ENCODE measurements around the gene FRMD1.

The FRMD1 gene

DNA sequence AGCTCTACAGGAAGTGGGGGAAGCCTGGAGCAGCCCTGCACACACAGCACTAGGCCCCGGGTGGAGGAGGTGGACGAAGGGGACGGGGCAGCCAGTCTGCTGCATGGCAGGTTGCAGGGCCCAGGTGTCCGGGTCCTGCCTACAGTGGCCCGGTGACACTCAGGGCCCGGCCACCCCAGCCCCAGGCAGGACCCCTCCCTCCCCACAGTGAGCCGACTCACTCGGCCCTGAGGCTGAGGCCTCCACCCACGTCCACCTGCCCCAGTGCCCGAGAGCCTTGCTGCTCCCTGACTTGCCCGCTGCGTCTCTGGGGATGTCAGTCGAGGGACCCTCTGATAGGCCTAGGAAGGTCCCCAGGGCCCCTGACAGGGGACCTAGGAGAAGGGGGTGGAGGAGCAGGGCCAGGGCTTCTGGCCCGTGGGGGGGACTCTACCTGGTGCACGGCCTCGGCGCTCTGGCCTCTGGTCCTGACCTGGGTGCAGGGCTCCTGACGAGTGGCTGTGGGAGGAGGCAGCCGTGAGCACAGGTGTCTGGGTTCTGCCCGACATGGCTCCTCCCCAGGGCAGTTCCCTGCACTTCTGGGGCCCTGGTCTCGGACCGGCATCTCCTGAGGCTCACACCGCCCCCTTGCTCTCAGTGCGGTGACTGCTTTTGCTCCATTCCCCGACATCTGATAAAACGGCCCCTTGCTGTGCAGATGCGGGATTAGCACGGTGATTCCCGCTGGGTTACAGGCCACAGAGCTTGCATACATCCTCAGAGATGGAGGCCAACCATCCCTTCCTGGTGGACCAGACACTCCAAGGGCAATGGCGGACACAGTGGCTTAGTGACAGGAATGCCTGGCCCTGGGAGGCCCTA is 20.1 kb downstream of the FRMD1 start:
- in situ Hi-C loops (cut with MboI; ENCODE audit: low sequenced_read_pairs), result no loop called here

DNA sequence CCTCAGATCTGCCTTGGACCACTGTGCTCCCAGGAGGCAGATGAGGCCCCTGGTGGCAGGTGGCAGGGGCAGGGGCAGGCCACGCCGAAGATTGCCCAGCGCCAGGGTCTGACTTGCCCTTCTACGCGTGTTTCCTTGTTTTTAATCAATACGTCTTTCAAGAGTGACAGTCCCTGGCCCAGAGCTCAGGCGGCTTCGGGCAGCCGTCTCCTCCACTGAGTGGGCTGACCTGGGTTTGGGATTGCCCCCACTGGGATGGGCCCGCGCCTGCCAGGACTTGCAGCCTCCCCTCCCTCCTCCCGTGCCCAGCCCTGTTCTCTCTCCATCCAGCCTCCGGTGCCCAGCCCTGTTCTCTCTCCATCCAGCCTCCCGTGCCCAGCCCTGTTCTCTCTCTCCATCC is 21.2 kb downstream of the FRMD1 start:
- in situ Hi-C loops (cut with MboI; ENCODE audit: low sequenced_read_pairs), result no loop called here

DNA sequence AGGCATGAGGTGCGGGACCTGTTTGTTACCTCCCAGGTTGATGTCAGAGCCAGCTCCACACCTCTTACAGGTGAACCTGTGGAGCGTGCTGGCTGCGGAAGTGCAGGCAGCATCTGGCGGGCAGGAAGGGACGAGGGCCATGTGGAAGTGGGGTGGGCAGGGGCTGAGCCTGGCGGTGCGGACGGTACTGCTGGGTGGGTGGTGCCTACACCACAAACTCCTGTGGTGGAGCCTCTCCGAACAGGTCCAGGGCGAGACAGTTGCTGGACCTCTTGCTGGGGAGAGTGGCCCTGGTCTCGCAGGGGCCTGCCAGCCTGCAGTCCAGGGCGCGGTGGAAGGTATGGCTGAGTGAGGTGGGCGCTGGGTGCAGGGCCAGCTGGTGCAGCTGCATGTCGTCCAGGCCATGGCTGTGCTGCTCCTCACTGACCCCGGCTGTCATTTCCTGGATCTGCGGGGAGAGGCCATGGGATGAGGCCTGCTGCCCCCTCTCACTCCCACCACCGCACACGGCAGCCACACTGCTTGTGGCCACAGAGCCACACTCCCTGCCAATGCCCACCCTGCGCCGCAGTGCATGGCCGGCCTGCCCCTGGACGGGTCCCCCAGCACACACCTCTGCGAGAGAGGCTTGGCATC is 22.0 kb downstream of the FRMD1 start:
- in situ Hi-C loops (cut with MboI; ENCODE audit: low sequenced_read_pairs), result no loop called here

DNA sequence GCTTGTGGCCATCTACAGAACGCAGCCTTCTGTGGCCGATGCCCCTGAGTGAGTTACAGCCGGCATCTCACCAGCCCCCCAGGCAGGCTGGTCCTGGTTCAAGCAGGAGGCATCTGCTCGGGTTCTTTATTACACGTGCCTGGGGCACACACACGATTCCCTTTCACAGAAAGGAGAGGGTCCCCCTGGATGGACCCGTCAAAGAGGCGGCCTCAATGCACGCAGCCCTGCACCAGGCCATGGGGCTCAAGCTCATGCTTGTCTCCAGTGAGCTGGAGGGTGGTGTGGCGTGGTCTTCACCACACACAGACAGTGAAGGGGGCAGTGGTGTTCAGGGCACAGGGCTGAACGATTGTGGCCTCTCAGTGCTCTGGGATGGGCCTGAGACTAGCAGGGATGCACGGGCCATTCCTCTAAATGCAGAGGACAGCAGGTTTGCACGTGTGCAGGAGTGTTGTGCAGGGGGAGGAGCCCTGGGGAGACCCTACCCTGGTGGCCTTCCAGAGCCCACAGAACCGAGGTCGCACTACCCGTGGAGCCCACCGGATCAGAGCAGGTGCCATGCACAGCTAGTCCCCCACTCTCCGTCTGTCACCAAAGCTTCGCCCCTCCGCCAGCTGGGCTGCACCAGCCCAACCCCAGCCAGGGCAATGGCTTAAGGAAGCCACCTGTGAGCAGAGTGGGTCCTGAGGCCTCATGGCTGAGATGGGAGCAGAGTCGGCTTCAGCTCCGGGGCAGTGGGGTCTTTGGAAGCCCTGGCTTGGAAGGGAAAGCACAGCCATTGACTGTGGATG is 23.1 kb downstream of the FRMD1 start:
- in situ Hi-C loops (cut with MboI; ENCODE audit: low sequenced_read_pairs), result no loop called here

DNA sequence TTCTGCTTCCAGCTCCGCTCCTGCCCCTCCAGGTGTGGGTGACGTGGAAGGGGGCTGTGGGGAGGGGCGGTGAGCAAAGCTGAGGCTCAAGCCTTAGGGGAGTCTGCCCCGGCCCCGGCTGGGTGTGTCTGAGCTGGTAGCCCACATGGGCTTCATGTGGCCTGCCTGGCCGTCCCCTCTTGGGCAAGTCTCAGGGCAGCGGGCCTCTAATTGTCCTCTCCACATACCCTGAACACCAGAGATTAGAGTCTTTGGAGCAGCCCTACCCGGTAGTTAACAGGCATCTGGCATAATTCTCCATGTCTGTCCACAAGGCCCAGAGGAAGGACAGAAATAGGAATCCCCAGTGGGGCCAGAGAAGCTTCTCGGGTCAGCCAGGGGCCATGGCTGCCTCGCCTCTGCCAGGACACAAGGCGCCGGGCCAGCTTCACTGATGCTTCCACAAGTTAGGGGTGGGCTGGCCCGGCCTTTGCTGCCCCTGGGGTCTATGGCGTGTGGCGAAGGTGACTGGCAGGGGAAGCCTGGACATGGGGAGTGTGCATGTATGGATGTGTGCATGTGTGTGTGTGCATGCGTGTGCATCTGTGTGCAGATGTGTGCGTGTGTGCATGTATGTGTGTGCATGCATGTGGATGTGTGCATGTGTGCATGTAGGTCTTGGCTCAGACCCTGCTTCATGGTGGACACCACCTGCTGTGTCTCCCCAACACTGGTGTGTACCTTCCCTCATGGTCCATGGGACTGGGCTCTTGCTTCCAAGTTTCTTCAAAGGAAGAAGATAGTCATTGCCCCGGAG is 24.0 kb downstream of the FRMD1 start:
- in situ Hi-C loops (cut with MboI; ENCODE audit: low sequenced_read_pairs), result no loop called here

DNA sequence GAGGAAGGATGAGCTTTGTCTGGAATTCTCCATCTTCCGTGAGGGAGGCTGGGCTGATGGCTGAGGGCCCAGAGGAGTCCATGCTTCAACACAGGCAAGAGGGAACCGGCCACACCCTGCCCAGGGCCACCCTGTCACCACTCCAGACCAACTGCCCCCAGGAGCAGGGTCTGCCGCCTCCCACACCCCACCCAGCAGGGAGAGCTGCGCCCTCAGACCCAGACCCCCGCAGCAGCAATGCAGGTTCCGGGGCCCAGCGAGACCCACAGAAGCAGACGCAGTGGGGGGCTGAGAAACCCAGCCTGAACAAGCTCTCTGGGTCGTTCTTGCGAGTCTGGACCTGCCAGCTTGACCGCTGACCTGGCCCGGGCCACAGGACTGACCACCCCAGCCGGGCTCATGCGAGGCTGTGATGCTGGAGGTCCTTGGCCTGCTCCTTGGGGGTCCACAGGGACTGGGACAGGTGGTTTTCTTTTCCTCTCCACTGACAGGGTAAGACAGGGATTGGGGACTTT is 25.0 kb downstream of the FRMD1 start:
- in situ Hi-C loops (cut with MboI; ENCODE audit: low sequenced_read_pairs), result no loop called here

DNA sequence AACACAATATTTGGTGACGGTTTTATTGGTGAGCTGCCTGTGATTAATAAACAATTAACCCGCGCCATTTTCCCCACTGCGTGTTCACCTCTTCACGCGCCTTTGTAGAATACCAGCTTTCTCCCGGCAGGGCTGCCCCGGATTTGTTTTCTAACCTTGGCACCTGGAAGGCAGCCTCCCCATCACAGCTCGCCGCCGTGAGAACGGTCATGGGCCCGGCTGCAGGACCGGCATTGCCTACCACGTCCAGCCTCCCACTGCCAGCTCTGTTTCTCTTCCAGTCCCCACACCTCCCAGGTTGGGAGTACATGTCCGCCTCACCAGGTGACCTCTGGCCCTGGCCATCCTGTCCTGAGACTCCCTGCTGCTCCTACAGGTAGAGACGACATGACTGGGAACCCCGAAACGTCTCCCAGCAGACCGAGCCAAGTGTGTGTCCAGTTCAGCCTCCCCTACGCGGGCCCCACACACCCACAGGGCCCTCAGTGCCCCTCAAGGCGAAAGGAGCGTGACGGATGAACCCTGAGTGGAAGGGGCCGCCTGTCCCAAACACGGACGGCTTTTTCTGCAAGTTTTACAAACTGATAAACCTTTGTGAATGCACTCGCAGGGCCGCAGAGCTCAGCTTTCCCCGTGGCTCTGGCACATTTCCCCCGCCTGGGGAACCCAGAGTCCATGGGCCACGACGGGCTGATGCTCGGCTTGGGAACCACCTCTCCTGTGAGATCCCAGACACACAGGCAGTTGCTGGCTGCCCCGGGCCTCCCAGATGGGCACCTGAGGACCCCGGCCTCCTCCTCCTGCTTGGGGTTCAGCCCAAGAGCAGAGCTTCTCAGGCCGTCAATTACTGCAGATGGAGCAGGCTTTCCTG is 25.7 kb downstream of the FRMD1 start:
- in situ Hi-C loops (cut with MboI; ENCODE audit: low sequenced_read_pairs), result no loop called here

DNA sequence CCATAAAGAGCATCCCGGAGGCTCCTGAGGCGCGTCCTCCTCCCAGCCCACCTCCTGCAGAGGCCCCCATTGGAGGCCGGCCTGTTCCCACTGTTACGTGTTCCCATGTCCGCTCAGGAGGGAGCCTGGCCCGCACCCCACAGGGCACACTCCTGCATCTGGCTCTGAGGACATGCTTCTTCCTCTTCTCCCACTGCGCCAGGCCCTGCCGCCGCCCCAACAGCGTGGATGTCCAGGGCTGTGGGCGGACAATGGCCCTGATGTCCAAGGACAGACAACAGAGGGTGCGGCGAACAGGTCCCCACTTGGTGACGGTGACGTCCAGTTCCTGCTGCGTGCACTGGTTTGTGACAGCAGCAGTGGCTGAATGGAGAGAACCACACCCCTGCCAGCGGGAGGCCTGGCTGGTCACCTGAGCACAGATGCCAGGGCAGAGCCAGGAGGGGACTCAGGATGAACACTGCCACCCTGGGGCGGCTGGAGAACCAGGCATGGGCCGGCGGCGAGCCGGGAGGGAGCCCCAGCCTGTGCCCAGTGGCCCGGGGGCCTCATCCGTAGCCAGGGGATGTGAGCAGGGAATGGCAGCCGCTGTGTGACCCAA is 26.6 kb downstream of the FRMD1 start:
- in situ Hi-C loops (cut with MboI; ENCODE audit: low sequenced_read_pairs), result no loop called here

DNA sequence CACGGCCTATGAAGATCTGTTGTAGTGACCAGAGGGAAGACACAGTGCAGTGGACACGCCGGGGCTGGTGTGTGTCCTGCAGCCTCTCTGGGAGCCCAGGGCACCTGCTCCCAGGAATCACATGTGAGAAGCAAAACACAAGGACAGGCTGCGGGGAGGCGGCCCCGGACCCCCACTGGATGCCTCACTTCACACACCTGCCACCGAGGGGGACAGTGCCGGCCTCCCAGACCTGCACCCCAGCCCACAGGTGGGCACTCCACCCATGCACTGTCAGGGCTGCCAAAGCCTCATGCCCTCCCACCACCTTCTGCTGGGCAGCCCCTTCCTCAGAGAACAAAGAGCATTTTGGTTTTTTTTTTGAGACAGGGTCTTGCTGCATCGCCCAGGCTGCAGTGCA is 27.4 kb downstream of the FRMD1 start:
- in situ Hi-C loops (cut with MboI; ENCODE audit: low sequenced_read_pairs), result no loop called here

DNA sequence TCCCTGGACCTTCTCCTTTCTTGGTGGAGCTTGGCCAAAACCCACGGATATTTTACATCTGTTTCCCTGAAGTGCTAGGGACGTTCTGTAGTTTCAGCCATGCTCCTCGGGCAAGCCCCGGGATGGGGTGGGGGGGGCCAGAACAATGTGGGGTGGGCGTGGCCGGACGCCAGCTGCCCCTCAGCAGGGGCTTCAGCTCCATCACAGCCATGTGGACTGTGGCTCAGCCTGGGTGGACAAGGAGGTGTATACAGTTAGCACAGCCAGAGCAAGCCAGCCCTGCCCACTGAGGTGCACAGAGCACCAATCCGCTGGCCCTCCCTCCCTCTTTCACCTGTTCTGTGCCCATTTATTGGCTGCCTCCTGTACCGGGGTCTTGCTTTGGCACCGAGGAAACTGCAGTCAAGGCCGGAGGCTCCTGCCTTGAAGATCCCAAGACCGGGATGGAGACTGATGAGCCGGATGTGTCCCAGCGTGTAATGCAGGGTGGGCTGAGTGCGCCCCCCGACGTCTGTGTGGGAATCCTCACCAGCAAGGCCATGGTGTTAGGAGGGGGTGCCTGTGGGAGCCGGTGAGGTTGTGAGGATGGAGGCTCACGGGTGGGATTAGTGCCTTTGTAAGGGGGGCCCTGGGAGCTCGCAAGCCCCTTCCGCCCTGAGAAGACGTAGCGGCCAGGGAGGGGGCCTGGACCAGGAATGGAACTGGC is 28.0 kb downstream of the FRMD1 start:
- in situ Hi-C loops (cut with MboI; ENCODE audit: low sequenced_read_pairs), result no loop called here

DNA sequence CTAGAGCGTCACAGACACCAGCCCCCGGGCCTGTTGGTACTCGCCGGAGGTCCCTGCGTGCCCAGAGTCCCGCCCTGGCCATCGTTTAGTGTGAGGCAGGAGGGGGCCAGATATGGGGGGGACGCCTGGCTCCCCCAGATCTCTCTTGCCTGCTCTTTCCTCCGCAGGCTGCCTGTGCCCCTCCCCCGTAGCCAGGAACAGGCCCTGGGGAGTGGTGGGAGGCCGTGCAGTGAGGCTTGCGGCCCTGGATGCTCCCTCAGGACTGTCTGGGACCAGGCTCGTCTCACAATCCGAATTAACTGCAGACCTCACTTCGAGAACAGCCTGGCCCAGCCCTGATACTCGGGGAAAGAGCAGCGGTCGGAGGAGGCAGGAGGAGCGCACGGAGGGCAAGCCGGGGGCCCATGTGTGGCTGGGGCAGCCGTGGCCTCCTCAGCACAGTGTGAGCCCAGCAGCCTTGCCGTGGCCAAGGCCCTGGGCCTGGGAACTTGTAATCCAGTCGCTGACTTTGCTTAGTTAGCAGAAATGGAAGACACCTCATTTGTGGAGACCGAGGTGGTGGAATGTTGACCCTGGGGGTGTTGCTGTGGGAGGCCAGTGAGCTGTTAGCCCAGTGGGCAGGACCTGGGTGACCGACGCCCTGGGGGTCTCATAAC is 28.7 kb downstream of the FRMD1 start:
- in situ Hi-C loops (cut with MboI; ENCODE audit: low sequenced_read_pairs), result no loop called here

DNA sequence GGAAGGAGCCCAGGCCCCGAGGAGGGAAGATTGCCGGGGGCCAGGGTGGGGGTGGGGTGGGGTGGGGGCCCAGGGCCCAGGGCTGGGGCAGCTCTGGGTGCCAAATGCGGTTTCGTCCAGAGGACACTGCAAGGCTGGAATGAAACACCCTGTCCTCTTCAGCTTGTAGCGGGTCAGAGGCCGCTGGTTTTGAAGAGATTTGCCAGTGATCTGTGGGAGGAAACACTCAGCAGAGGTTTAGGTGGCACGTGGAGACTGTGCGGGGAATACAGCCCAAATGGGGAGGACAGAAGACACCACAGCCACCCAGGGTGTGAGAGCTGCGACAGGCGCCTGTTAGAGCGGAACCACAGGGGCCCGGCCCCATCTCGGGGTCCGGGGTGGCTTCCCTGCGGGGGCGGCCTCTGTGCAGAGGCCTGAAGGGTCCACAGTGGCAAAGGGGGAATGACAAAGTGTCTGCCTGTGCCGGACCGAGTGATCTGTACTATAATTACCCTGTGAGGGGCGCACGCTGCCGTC is 29.2 kb downstream of the FRMD1 start:
- in situ Hi-C loops (cut with MboI; ENCODE audit: low sequenced_read_pairs), result no loop called here

DNA sequence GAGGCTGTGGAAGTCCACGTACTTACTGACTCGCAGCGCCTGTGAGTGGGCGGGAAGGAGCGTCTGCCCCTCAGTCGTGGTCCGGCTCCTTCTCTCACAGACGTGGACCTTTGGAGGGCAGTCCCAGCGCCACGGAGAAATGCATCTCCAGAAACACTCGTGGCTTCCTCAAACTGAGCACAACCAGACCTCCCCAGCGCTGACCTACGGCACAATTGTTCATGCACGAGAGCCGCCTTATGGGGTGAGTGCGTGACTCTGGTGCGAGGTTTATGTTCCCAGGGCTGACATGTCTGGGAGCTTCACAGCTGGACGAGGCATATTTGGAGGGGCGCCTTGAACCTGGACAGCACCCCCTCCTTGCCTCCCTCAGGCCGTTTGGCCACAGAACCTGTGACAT is 29.7 kb downstream of the FRMD1 start:
- in situ Hi-C loops (cut with MboI; ENCODE audit: low sequenced_read_pairs), result no loop called here

DNA sequence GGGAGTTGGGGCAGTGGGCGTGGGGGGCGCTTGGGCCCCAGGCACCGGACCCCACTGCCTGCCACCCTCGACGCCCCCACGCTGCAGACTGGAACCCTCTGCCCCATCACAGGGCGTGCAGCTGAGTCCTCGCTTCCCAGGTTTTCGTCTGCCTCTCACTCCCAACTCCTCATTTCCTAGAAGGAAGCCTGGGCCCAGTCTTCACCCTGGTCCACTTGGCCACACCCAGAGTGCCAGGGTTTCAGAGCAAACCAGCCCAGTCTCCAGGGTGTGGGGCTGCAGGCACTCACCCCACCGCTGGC is 30.3 kb downstream of the FRMD1 start:
- in situ Hi-C loops (cut with MboI; ENCODE audit: low sequenced_read_pairs), result no loop called here

DNA sequence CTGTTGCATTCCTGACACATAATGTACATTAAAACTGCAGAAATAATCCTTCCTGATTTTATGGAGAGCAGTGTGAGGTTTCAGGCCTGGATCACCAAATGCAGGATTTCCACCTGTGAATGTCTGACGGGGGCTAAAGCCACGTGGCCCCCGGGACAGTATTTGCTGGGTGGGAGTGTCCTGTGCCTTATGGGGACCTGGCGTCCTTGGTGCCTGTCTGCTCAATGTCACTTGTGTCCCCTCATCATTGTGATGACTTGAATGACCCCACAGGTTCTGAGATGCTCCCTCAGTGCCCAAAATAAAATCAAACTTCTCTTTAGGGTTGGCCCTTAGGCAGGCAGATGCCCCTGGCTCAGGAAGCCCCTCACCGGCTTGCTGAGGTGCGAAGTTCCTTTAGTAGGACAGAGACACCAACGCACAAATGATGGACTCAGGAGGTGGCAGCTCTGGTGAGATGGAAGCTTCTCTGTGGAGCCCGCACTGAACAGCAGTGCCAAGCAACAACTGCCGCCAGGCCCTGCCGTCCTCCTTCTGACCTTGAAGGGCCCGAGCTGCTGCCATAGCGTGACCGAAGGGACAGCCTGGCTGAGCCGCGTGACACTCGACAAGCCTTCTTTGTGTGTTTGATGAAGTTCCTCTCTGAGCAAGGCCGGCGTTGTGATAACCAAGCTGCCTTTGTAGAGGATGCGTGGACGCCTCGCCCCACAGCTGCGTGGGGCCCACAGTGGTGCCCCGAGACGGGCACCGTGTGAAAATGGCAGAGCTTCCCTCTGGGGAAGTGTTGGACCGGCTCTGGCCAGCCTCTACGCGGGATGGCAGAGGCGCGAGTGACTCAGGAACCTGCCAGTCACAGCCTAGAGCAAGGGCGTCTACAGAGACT is 30.9 kb downstream of the FRMD1 start:
- in situ Hi-C loops (cut with MboI; ENCODE audit: low sequenced_read_pairs), result no loop called here

DNA sequence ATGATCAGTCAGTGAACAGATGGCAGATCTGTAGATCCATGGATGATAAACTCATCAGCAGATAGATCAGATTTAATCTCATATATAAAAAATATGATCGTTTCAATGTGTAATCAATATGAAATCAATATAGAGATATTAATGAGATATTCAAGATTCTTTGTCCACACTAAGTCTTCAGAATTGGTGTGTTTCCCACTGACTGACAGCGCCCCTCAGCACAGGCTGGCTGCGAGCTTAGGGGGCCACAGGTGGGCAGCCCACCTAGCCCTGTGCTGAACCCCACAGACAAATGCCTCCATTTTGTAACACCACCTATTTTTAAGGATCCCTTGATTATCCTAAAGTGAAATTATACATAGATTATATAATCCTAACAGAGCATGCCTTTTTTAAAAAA is 32.3 kb downstream of the FRMD1 start:
- in situ Hi-C loops (cut with MboI; ENCODE audit: low sequenced_read_pairs), result no loop called here

All from hTERT RPE-1 (cell line).